ENCODE measurements around the gene SERTAD1.
"Not testable (repeated sequence)": the region's sequence is repeated elsewhere in the genome, so short reads cannot be mapped to it uniquely, and the experiment has no call there.

Gene SERTAD1

DNA sequence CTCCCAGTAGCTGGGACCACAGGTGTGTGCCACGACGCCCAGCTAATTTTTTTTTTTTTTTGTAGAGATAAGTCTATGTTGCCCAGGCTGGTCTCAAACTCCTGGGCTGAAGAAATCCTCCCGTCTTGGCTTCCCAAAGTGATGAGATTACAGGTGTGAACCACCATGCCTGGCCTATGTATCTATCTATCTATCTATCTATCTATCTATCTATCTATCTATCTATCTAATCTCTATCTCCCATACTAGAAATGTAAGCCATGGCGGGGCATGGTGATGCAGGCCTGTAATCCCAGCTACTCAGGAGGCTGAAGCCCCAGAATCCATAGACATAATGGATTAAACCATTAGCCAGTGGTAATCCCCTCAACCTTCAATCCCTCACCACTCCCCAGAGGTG, 24.9 kb upstream of the SERTAD1 start:
- DNase-seq (ENCODE audit: low spot score), result no peak

- no peak for DNase-seq (ENCODE audit: low spot score)
These were observed 23.7 kb upstream of the SERTAD1 start for GRCh38 chr19:40449506-40449905.

GRCh38 chr19:40446263-40446784, 20.5 kb upstream of the SERTAD1 start:
- no peak for DNase-seq (ENCODE audit: low spot score)

- DNase-seq (ENCODE audit: low spot score), result no peak
These were observed 20.0 kb upstream of the SERTAD1 start for GRCh38 chr19:40445780-40446262.

DNA sequence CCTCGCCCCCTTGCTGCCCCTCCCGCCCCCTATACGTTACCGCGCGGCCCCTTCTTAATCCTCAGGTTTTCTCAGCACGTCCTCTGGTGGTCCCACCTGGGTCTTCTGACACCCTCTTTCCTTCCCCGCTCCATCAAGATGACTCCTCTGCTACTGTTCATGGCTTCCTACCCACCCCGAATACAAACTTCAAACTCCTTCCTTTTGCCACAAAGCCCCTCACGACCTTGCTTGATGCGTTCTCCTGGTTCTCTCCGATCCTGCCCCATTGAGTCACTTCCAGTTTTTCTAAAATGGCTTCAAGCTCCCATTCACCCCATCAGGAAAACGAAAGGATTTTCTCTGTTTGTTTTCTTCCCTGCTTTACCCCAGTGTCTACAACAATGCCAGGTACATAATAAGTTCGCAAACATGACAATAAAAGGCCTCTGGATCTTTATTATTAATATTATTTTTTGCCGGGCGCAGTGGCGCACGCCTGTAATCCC, 19.1 kb upstream of the SERTAD1 start:
- DNase-seq (ENCODE audit: low spot score), result no peak

- peak; percentile 91 for DNase-seq (ENCODE audit: low spot score)
These were observed 18.4 kb upstream of the SERTAD1 start, which contains the start of gene SERTAD3 for GRCh38 chr19:40444000-40444824. Gene SERTAD3, minus strand, starts transcription at chr19:40444335. Its CDS starts 2,255 bp downstream, at chr19:40442080.

GRCh38 chr19:40443131-40443999, 17.6 kb upstream of the SERTAD1 start:
- DNase-seq (ENCODE audit: low spot score), result peak; percentile 99

DNA sequence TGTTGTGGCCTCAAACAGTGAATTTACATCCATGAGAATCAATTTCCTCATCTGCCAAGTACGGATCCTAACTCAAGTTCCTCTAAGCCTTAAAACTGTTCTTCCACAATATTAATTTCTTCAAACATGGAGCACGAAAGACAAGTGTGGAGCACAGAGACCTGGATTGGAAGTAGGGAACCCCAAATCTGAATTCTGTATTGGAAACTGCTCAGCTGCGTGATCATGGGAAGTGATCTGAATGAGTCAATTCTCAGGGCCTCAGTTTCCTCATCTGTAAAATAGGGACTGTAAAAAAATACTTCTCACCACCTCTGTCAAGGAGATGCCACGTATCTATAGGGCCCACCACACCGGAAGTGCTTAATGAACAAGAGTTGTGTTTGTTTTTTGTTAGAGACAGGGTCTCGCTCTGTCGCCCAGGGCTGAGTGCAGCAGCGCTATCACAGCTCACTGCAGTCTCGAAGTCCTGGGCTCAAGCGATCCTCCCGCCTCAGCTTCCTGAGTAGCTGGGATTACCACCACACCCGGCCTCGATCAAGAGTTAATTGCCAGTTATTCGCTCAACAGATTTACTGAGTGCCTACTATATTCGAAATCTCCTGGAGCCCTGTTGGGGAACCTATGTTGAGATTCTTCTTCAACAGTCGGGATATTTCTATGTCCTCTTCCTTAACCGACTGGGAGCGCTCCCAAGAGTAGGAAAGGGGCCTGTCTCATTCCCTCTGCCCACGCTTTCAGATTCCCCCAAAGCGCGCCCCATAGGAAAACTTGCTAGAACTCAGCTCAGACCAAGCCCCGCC, 16.7 kb upstream of the SERTAD1 start:
- no peak for DNase-seq (ENCODE audit: low spot score)

- DNase-seq (ENCODE audit: low spot score), result no peak
These were observed 16.0 kb upstream of the SERTAD1 start for GRCh38 chr19:40441719-40442253.

DNA sequence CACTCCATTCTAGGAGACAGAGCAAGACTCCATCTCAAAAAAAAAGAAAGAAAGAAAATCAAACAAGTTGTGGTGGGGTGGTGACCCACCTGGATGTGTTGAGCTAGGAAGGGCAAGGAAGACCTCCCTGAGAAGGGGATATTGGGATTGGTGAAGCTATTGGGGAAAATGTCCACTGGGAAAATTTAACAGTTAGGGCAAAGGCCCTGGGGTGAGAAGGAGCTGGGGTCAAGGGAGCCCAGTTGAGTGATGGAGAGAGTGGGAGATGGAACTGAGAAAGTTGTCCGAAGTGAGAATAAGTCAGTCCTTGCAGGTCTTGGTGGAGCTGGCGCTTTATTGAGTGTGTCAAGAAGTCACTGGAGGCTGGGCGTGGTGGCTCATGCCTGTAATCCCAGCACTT, 12.5 kb upstream of the SERTAD1 start:
- DNase-seq (ENCODE audit: low spot score), result no peak

DNA sequence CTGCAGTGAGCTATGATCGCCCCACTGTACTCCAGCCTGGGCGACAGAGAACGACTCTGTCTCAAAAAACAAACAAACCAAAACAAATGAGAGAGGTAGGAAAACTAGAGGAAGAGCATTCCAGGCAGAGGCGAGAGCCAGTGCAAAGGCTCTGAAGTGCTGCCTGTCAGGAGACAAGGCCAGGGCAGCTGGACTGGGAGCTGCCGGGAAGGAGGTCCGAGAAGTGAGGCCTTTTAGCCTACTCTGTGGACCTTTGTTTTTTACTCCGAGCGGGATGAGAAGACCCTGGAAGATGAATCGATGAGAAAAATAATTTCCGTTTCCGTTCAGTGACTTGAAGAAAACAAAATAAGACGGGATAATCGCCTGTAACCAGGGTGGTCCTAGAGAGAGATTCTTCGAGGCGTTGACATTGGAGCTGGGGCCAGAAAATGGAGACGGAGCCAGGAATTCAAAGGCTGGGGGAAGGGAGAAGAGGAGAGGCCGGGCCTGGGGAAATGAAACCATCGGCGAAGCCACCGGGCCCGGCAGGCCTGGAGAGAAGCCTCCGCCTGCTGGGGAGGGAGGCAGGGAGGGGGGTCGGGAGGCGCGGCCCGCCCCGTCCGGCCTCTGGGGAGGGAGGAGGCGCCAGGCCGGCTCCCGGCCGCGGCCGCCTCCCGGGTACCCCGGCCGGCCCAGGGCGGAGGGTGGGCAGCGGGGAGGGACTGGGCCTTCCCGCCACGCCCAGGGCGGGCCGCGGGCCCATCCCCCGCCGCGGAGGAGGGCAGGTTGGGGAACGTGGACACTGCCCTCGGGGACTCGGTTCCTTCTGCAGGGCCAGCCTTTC, 7.8 kb upstream of the SERTAD1 start:
- DNase-seq (ENCODE audit: low spot score), result peak; percentile 79

- not testable (repeated sequence) for DNase-seq (ENCODE audit: low spot score)
These were observed 7.0 kb upstream of the SERTAD1 start for GRCh38 chr19:40432760-40433159.

DNA sequence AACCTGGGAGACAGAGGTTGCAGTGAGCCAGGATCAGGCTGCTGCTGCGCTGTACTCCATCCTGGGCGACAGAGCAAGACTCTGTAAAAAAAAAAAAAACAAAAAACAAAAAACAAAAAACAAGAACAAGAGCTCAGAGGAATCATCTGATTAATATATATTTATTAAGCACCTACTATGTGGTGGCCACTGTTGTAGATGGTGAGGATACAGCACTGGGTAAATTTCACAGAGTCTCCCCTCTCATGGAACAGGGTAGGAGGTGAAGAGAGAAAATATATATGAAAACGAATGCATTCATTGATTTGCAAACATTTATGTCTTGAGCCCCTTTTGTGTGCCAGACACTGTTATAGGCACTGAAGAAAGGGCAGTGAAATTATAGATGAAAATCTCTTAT, 5.9 kb upstream of the SERTAD1 start:
- DNase-seq (ENCODE audit: low spot score), result no peak

- not testable (repeated sequence) for DNase-seq (ENCODE audit: low spot score)
These were observed 4.5 kb upstream of the SERTAD1 start for GRCh38 chr19:40430242-40430641.

DNA sequence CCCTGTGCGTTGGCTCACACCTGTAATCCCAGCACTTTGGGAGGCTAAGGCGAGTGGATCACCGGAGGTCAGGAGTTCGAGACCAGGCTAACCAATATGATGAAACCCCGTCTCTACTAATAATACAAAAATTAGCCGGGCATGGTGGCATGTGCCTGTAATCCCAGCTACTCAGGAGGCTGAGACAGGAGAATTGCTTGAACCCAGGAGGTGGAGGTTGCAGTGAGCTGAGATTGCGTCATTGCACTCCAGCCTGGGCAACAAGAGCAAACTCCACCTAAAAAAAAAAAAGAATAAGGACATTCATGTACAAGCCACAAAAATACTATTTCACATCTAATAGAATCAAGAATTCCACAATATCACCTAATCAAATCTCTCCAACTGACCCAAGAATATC, 2.4 kb upstream of the SERTAD1 start:
- DNase-seq (ENCODE audit: low spot score), result not testable (repeated sequence)

DNA sequence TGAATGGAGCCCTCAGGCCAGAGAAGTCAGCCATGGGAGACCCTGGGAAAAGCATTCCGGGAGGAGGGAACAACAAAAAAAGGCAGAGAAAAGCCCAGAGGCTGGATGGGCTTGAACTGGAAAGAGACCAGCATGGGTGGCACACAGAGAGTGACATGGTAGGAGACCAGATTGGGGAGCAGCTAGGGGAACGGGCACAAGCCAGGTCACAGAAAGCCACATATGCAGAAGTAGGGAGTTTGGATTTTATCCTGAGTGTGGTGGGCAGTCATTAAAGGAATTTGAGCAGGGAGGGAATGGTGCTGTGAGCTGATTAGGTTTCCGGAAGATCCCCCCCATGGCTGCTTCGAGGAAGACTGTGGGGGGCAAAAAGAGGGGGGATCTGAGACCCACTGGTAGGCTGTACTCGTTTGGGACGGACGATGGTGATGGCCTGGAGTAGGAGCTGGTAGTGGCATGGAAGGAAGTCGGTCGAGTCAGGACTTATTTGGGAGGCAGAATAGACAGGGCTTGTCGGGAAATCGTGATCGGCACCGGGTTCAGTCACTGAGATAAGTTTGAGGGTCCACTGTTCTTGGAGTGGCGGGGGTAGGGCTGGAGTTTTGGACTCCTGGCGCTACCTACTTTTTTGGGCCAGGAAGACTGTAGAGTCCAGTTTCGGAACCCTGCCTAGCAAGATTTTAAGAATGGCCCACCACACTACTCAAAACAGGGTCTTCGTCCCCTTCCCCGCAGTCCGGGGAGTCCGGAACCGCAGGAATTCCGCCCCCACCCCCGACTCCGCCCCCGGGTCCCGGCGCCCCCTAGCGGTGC, 949 bp downstream of the SERTAD1 start:
- DNase-seq (ENCODE audit: low spot score), result no peak

DNA sequence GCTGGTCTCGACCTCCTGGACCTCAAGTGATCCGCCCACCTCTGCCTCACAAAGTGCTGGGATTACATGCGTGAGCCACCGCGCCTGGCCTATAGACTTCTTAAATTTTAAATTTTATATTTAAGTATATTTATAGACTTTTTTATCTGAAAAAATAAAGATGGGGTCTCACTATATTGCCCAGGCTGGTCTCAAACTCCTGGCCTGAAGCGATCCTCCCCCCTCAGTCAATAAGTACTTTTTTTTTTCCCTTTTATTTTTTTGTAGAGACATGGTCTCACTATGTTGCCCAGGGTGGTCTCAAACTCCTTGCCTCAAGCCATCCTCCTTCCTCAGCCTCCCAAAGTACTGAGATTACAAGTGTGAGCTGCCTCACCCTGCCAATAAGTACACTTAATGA, 1.9 kb downstream of the SERTAD1 start:
- no peak for DNase-seq (ENCODE audit: low spot score)

GRCh38 chr19:40422748-40423566, 2.8 kb downstream of the SERTAD1 start:
- no peak for DNase-seq (ENCODE audit: low spot score)

All from kidney capillary endothelial cell (primary cell).